Endothelial cell of umbilical vein (primary cell): ENCODE measurements around the gene SPATS2L. TPM values are rescaled to one million over a fixed set of nuclear protein-coding genes. Genes with fewer than 3 reads are reported as not detected.

Source experiments
- BruUV-seq: library from RNA; stranded (reverse); fragments of 400-500 nt; replicated peaks from 2 replicates; lab custom pipeline; 2021; lab: Mats Ljungman, UMichigan
- CTCF ChIA-PET: fragments of 300-600, 350-600 bp; sonication (Branson Sonifier 250); formaldehyde crosslinking; loops from one replicate; lab custom pipeline; 2021; ENCODE audit warnings: antibody characterized with exemption, inconsistent platforms; lab: Charles Lee
- POLR2A ChIA-PET: fragments of 300-600, 350-600 bp; sonication (Branson Sonifier 250); formaldehyde crosslinking; loops from one replicate; lab custom pipeline; 2021; ENCODE audit warnings: antibody characterized with exemption, inconsistent platforms; lab: Charles Lee
- DNase-seq: peaks from one replicate; pipeline ENCODE4 v3.0.0-alpha.2; 2011; ENCODE audit warnings: low read depth, low spot score
- FAIRE-seq: peaks from 2 replicates; lab custom pipeline; 2011; peaks lifted over from hg19 to GRCh38; lab: Jason Lieb, UNC
- H2AFZ ChIP-seq: 2 replicates; pipeline ENCODE4 v1.6.0; 2012; ENCODE audit warnings: low read depth, low read length, control low read depth, inconsistent platforms
- H3K27ac ChIP-seq: 2 replicates; pipeline ENCODE4 v1.5.1; 2011; ENCODE audit warnings: low read depth, mild to moderate bottlenecking, control low read depth, low read length, moderate library complexity; ENCODE audit not compliant: insufficient read depth
- H3K27me3 ChIP-seq, 2 experiments: 2 replicates each; pipeline versions ENCODE4 v1.6.0 to v1.6.1; 2011; ENCODE audit warnings: low read length in 2 of 2, mixed read lengths in 1 of 2; ENCODE audit not compliant: control insufficient read depth in 2 of 2, insufficient read depth in 2 of 2
- H3K36me3 ChIP-seq, 2 experiments: 2 replicates in 1 of 2; 3 replicates in 1 of 2; pipeline ENCODE4 v1.5.1; 2011; ENCODE audit warnings: low read length in 2 of 2, mild to moderate bottlenecking in 1 of 2, moderate library complexity in 1 of 2; ENCODE audit not compliant: control insufficient read depth in 2 of 2, insufficient read depth in 2 of 2; ENCODE audit errors: extremely low read depth in 1 of 2
- H3K4me1 ChIP-seq: 3 replicates; pipeline ENCODE4 v1.5.1; 2011; ENCODE audit warnings: mild to moderate bottlenecking, low read length; ENCODE audit not compliant: control insufficient read depth, insufficient read depth; ENCODE audit errors: extremely low read depth
- H3K4me2 ChIP-seq: 2 replicates; pipeline ENCODE4 v1.6.1; 2011; ENCODE audit warnings: low read length, control low read depth, mixed read lengths; ENCODE audit not compliant: insufficient read depth
- H3K4me3 ChIP-seq, 3 experiments: fragments of 200-600 bp in 1 of 3; sonication (generic), shearing (Covaris generic) in 1 of 3; replicated peaks in 1 of 3; 2 replicates each; pipeline ENCODE4 v1.5.1; 2011 to 2016; ENCODE audit warnings: control low read depth in 3 of 3, low read length in 3 of 3, mild to moderate bottlenecking in 2 of 3, inconsistent platforms in 1 of 3, low read depth in 1 of 3, moderate library complexity in 1 of 3; ENCODE audit not compliant: insufficient read depth in 1 of 3
- H3K79me2 ChIP-seq: 2 replicates; pipeline ENCODE4 v1.6.0; 2012; ENCODE audit warnings: low read length, inconsistent platforms; ENCODE audit not compliant: control insufficient read depth, insufficient read depth
- H3K9ac ChIP-seq: replicated peaks from 2 replicates; pipeline ENCODE3; 2011; ENCODE audit warnings: low read length, control low read depth; ENCODE audit not compliant: insufficient read depth; ENCODE audit errors: extremely low read depth
- H3K9me1 ChIP-seq: replicated peaks from 3 replicates; pipeline ENCODE4 v1.6.0; 2011; ENCODE audit warnings: mild to moderate bottlenecking, low read length; ENCODE audit not compliant: control insufficient read depth, insufficient read depth; ENCODE audit errors: extremely low read depth
- H3K9me3 ChIP-seq: replicated peaks from 2 replicates; pipeline ENCODE4 v1.5.1; 2012; ENCODE audit warnings: low read length, inconsistent platforms; ENCODE audit not compliant: control insufficient read depth, insufficient read depth
- H4K20me1 ChIP-seq: replicated peaks from 2 replicates; pipeline ENCODE3; 2011; ENCODE audit warnings: mild to moderate bottlenecking, low read length; ENCODE audit not compliant: control insufficient read depth, insufficient read depth; ENCODE audit errors: extremely low read depth
- EZH2 ChIP-seq: IDR thresholded peaks from 2 replicates; pipeline ENCODE4 v1.6.1; 2012; ENCODE audit warnings: borderline replicate concordance, low read depth, mild to moderate bottlenecking, moderate library complexity, low read length, inconsistent platforms; ENCODE audit not compliant: severe bottlenecking
- GATA2 ChIP-seq: IDR thresholded peaks from 2 replicates; pipeline ENCODE4 v1.7.0; 2011; ENCODE audit warnings: low read depth, mild to moderate bottlenecking, moderate library complexity, mixed read lengths, low read length; ENCODE audit not compliant: insufficient read length, insufficient read depth
- MYC ChIP-seq: IDR thresholded peaks from one replicate; pipeline ENCODE4 v1.6.1; 2011; ENCODE audit warnings: mild to moderate bottlenecking, low read depth, low read length
- POLR2A ChIP-seq: IDR thresholded peaks from 2 replicates; pipeline ENCODE4 v1.6.1; 2012; ENCODE audit warnings: low read depth, mild to moderate bottlenecking, control low read depth, low read length
- POLR2AphosphoS5 ChIP-seq: IDR thresholded peaks from 2 replicates; pipeline ENCODE4 v1.6.1; 2012; ENCODE audit warnings: low read depth, mild to moderate bottlenecking, control low read depth, low read length, moderate library complexity; ENCODE audit not compliant: insufficient read depth
- dilution Hi-C: fragments of 300-500 bp; cut with MboI; formaldehyde crosslinking; loops from one replicate; pipeline ENCODE4 v1.15.0; 2019; ENCODE audit warnings: low sequenced_read_pairs; ENCODE audit not compliant: extremely low pct_ligation_motif_present
- intact Hi-C: fragments of 100-400 bp; cut with micrococcal nuclease; formaldehyde crosslinking; loops from one replicate; pipeline ENCODE4 v1.10.0; 2022
- polyA plus RNA-seq, 4 experiments: library from polyadenylated mRNA; depleted of rRNA in 3 of 4; stranded (reverse) in 3 of 4; unstranded in 1 of 4; fragments of >200 nt; gene quantifications; 2 replicates each; pipeline versions ENCODE4 v1.2.1 to v1.2.3, GENCODE V29; 2011 to 2012; ENCODE audit warnings: missing spikeins in 1 of 4
- total RNA-seq: library from RNA; stranded (reverse); gene quantifications from 2 replicates; pipeline ENCODE4 v1.2.3, GENCODE V29; 2021
- TF ChIP-seq, protein P1 (sequence below): IDR thresholded peaks from 2 replicates; pipeline ENCODE4 v1.6.1; 2011; ENCODE audit not compliant: insufficient read depth, insufficient read length
- TF ChIP-seq, protein P2 (sequence below), 2 donors: IDR thresholded peaks; 1 replicate in 1 of 2; 2 replicates in 1 of 2; pipeline ENCODE4 v1.5.1; 2011; ENCODE audit warnings: low read length in 2 of 2, mild to moderate bottlenecking in 2 of 2, moderate library complexity in 2 of 2, control low read depth in 1 of 2, inconsistent platforms in 1 of 2, low read depth in 1 of 2; ENCODE audit not compliant: insufficient read depth in 1 of 2; ENCODE audit errors: extremely low read depth in 1 of 2

The SPATS2L gene
- total and polyA plus RNA-seq, 2 donors (not counting 3 experiments of a cell fraction or from before 2014, with no cell fraction given) = 29.1 to 72.9 TPM

DNA sequence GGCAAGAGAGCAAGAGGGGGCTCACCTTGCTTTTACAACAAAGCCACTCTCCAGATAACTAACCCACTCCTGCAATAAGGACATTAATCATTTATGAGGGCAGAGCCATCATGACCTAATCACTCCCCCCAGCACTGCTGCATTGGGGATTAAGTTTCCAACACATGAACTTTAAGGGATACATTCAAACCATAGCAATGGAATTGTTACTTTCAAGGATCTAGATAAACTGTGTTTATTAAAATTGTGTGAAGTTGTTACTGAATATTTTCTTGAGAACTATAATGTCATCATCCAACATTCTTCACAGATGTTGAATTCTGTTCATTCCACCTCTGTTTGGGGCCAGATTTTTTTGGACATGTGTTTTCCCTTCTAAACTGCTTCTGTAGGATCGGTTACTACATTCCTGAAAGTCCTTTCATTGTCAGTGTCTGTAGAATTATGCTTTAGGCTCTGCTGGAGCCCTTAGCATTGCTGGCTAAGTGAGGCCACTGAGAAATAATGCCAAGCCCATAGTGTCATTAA lies 50.4 kb downstream of the SPATS2L start:
- Histone ChIP-seq H3K4me1 (no peaks in the 10 kb centered on the region), H3K27ac (no peak overlapping the region), H3K9me1 (no peaks in the 10 kb centered on the region), H3K4me2 (no peak overlapping the region), H3K9me3 (no peaks in the 10 kb centered on the region), H4K20me1 (no peaks in the 10 kb centered on the region), H3K27me3 (no peaks in the 10 kb centered on the region), H2AFZ (no peak overlapping the region), H3K9ac (no peak overlapping the region), H3K4me3 (no peak overlapping the region), H3K36me3 (no peaks in the 10 kb centered on the region), H3K79me2 (peaks cover 11% of the 10 kb centered on the region)
- BruUV-seq = no TSS peak
- intact Hi-C loops (no loop called here), dilution Hi-C loops (no loop called here)
- ChIA-PET CTCF (no interaction called here), POLR2A (no interaction called here)
- no peak for DNase-seq
- FAIRE-seq = no peak
- no peak for TF ChIP-seq POLR2AphosphoS5
- no peak for TF ChIP-seq MYC
- no peak for TF ChIP-seq EZH2
- TF ChIP-seq POLR2A = no peak
- TF ChIP-seq, protein P1, sequence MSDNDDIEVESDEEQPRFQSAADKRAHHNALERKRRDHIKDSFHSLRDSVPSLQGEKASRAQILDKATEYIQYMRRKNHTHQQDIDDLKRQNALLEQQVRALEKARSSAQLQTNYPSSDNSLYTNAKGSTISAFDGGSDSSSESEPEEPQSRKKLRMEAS = no peak
- TF ChIP-seq GATA2 = no peak

DNA sequence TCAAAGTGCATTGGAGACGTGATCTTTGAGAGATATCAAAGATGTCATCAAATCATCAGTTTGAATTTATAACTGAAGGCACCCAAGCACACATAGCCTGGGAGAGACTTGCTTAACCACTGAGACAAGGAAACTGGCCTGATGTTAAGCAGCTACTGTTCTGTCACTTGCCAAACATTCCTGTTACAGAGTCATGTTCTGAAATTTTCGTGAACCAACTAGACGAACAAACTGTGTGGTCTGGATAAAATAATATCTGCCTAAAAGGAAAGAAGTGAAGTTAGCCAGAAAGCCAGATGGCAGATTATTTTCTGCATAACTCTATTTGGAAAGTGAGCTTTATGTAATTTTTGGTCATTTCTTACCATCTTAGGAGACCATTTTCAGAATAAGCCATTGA lies 51.4 kb downstream of the SPATS2L start:
- intact Hi-C loops = no loop called here
- POLR2A ChIA-PET = no interaction called here
- dilution Hi-C loops = no loop called here
- Histone ChIP-seq H3K9me3 (no peaks in the 10 kb centered on the region), H3K4me1 (no peaks in the 10 kb centered on the region), H4K20me1 (no peaks in the 10 kb centered on the region), H3K79me2 (peaks cover 11% of the 10 kb centered on the region), H3K9ac (no peak overlapping the region), H3K9me1 (no peaks in the 10 kb centered on the region), H3K36me3 (no peaks in the 10 kb centered on the region), H2AFZ (no peak overlapping the region), H3K4me3 (no peak overlapping the region), H3K27me3 (no peaks in the 10 kb centered on the region), H3K27ac (no peak overlapping the region), H3K4me2 (no peak overlapping the region)
- no TSS peak for BruUV-seq
- CTCF ChIA-PET = no interaction called here
- FAIRE-seq (no peak), DNase-seq (no peak)
- TF ChIP-seq, protein P2, sequence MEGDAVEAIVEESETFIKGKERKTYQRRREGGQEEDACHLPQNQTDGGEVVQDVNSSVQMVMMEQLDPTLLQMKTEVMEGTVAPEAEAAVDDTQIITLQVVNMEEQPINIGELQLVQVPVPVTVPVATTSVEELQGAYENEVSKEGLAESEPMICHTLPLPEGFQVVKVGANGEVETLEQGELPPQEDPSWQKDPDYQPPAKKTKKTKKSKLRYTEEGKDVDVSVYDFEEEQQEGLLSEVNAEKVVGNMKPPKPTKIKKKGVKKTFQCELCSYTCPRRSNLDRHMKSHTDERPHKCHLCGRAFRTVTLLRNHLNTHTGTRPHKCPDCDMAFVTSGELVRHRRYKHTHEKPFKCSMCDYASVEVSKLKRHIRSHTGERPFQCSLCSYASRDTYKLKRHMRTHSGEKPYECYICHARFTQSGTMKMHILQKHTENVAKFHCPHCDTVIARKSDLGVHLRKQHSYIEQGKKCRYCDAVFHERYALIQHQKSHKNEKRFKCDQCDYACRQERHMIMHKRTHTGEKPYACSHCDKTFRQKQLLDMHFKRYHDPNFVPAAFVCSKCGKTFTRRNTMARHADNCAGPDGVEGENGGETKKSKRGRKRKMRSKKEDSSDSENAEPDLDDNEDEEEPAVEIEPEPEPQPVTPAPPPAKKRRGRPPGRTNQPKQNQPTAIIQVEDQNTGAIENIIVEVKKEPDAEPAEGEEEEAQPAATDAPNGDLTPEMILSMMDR (IDR thresholded peaks at IDR 0.05; ENCODE audit: extremely low read depth in 1 of 2, insufficient read depth in 1 of 2, low read depth in 1 of 2, low read length in 2 of 2) = no peak
- no peak for TF ChIP-seq POLR2AphosphoS5
- no peak for TF ChIP-seq POLR2A
- no peak for TF ChIP-seq MYC
